Endothelial cell (in vitro differentiated cells): Measurements from ENCODE around the gene PPP3CA. TPM values are rescaled to one million over a fixed set of nuclear protein-coding genes. Genes with fewer than 3 reads are reported as not detected.

ENCODE experiments used
- DNase-seq: peaks from one replicate; pipeline ENCODE4 v3.0.0; 2021; ENCODE audit warnings: low spot score
- H3K27ac Mint-ChIP-seq: one replicate; pipeline ENCODE4 v1.8.0; 2021; ENCODE audit warnings: mixed read lengths, inconsistent platforms; ENCODE audit not compliant: unreplicated experiment
- H3K27me3 Mint-ChIP-seq: one replicate; pipeline ENCODE4 v1.8.0; 2021; ENCODE audit warnings: mild to moderate bottlenecking, moderate library complexity, mixed read lengths, inconsistent platforms; ENCODE audit not compliant: unreplicated experiment
- H3K36me3 Mint-ChIP-seq: one replicate; pipeline ENCODE4 v1.8.0; 2021; ENCODE audit warnings: mild to moderate bottlenecking, low read depth, mixed read lengths, inconsistent platforms; ENCODE audit not compliant: unreplicated experiment
- H3K4me1 Mint-ChIP-seq: one replicate; pipeline ENCODE4 v1.8.0; 2021; ENCODE audit warnings: mild to moderate bottlenecking, mixed read lengths, inconsistent platforms; ENCODE audit not compliant: unreplicated experiment
- H3K4me3 Mint-ChIP-seq: one replicate; pipeline ENCODE4 v1.8.0; 2021; ENCODE audit warnings: mild to moderate bottlenecking, mixed read lengths, inconsistent platforms; ENCODE audit not compliant: unreplicated experiment
- H3K9me3 Mint-ChIP-seq: one replicate; pipeline ENCODE4 v1.8.0; 2021; ENCODE audit warnings: mixed read lengths, inconsistent platforms; ENCODE audit not compliant: unreplicated experiment
- CTCF ChIP-seq: fragments of 200-600 bp; sonication (generic); IDR thresholded peaks from one replicate; pipeline ENCODE4 v1.5.0; 2021; ENCODE audit warnings: antibody characterized with exemption; ENCODE audit not compliant: unreplicated experiment
- total RNA-seq: library from RNA; stranded (reverse); fragmentation: NEBNext Ultra II Directional; extraction: Animal tissue kit (Norgen Biotek cat#: 25700); gene quantifications from one replicate; pipeline ENCODE4 v1.2.1, GENCODE V29; 2021; ENCODE audit not compliant: unreplicated experiment

Gene PPP3CA
- total RNA-seq, 1 donor from 2014 or later: 60.5 TPM

GRCh38 chr4:101332424-101332823 is 14.9 kb downstream of the PPP3CA start:
- no peak for TF ChIP-seq CTCF
- no peaks in the 10 kb centered on the region for H3K27me3 Mint-ChIP-seq
- no peak overlapping the region for H3K4me3 Mint-ChIP-seq
- H3K27ac Mint-ChIP-seq: no peak overlapping the region
- no peaks in the 10 kb centered on the region for H3K9me3 Mint-ChIP-seq
- no peaks in the 10 kb centered on the region for H3K36me3 Mint-ChIP-seq
- no peak for DNase-seq
- peaks cover 2% of the 10 kb centered on the region for H3K4me1 Mint-ChIP-seq

GRCh38 chr4:101331017-101331416 is 16.3 kb downstream of the PPP3CA start:
- H3K27ac Mint-ChIP-seq: no peak overlapping the region
- no peak overlapping the region for H3K4me3 Mint-ChIP-seq
- no peaks in the 10 kb centered on the region for H3K27me3 Mint-ChIP-seq
- no peak for DNase-seq
- no peak for TF ChIP-seq CTCF
- H3K36me3 Mint-ChIP-seq: no peaks in the 10 kb centered on the region
- no peaks in the 10 kb centered on the region for H3K9me3 Mint-ChIP-seq
- H3K4me1 Mint-ChIP-seq: peaks cover 6% of the 10 kb centered on the region

GRCh38 chr4:101329592-101329991 is 17.7 kb downstream of the PPP3CA start:
- Mint-ChIP-seq H3K27me3 (no peaks in the 10 kb centered on the region), H3K4me1 (peaks cover 6% of the 10 kb centered on the region), H3K4me3 (no peak overlapping the region), H3K36me3 (peaks cover 3% of the 10 kb centered on the region), H3K9me3 (no peaks in the 10 kb centered on the region), H3K27ac (no peak overlapping the region)
- no peak for DNase-seq
- no peak for TF ChIP-seq CTCF

GRCh38 chr4:101328063-101328602 is 19.2 kb downstream of the PPP3CA start:
- Mint-ChIP-seq H3K4me3 (no peak overlapping the region), H3K36me3 (peaks cover 6% of the 10 kb centered on the region), H3K27ac (no peak overlapping the region), H3K4me1 (peaks cover 6% of the 10 kb centered on the region), H3K27me3 (peaks cover 2% of the 10 kb centered on the region), H3K9me3 (no peaks in the 10 kb centered on the region)
- no peak for TF ChIP-seq CTCF
- DNase-seq: no peak

GRCh38 chr4:101326576-101326975 is 20.8 kb downstream of the PPP3CA start:
- Mint-ChIP-seq H3K4me1 (peaks cover 6% of the 10 kb centered on the region), H3K4me3 (no peak overlapping the region)

More at GRCh38 chr4:101326576-101326975, 20.8 kb downstream of the PPP3CA start:
- DNase-seq: no peak
- H3K36me3 Mint-ChIP-seq: peaks cover 6% of the 10 kb centered on the region
- H3K27me3 Mint-ChIP-seq: peaks cover 2% of the 10 kb centered on the region
- no peak overlapping the region for H3K27ac Mint-ChIP-seq
- H3K9me3 Mint-ChIP-seq: no peaks in the 10 kb centered on the region
- TF ChIP-seq CTCF: no peak
